CD4-positive, alpha-beta memory T cell (primary cell): ENCODE data around the gene MYH10. TPM values are rescaled to one million over a fixed set of nuclear protein-coding genes. Genes with fewer than 3 reads are reported as not detected.
A peak's percentile ranks its signal among the peaks of the same experiment; 100 is the strongest.

ENCODE experiments used
- CTCF ChIA-PET: fragments of 350-600 bp; sonication (Branson Sonifier 250); formaldehyde crosslinking; loops from one replicate; lab custom pipeline; 2021; ENCODE audit warnings: inconsistent platforms; ENCODE audit not compliant: partially characterized antibody; lab: Charles Lee
- POLR2A ChIA-PET: fragments of 350-600 bp; sonication (Branson Sonifier 250); formaldehyde crosslinking; loops from one replicate; lab custom pipeline; 2021; ENCODE audit not compliant: partially characterized antibody; lab: Charles Lee
- DNase-seq, 5 donors: peaks; one replicate each; pipeline versions ENCODE4 v3.0.0 to v3.0.0-alpha.2; 2020 to 2022; ENCODE audit warnings: mixed read lengths in 1 of 5
- H3K27ac ChIP-seq: one replicate; pipeline ENCODE4 v1.7.0; 2013; ENCODE audit warnings: low read depth, low read length
- H3K27me3 ChIP-seq: 2 replicates; pipeline ENCODE4 v1.7.0; 2013; ENCODE audit warnings: mild to moderate bottlenecking, low read length, moderate library complexity; ENCODE audit not compliant: insufficient read depth
- H3K36me3 ChIP-seq: 2 replicates; pipeline ENCODE4 v1.7.0; 2013; ENCODE audit warnings: mild to moderate bottlenecking, low read length, moderate library complexity; ENCODE audit not compliant: insufficient read depth
- H3K4me1 ChIP-seq: 2 replicates; pipeline ENCODE4 v1.7.0; 2013; ENCODE audit warnings: mild to moderate bottlenecking, low read length, moderate library complexity; ENCODE audit not compliant: insufficient read depth
- H3K4me3 ChIP-seq, 2 donors: one replicate each; pipeline ENCODE4 v1.7.0; 2013; ENCODE audit warnings: low read length in 2 of 2, mild to moderate bottlenecking in 1 of 2
- H3K9me3 ChIP-seq, 2 donors: one replicate each; pipeline ENCODE4 v1.7.0; 2013; ENCODE audit warnings: low read length in 2 of 2, control low read depth in 1 of 2; ENCODE audit not compliant: control insufficient read depth in 1 of 2
- H3K27ac Mint-ChIP-seq, 7 donors: one replicate each; pipeline ENCODE4 v1.8.0; 2020 to 2021; ENCODE audit warnings: mixed read lengths in 7 of 7, mild to moderate bottlenecking in 6 of 7, inconsistent platforms in 3 of 7, moderate library complexity in 3 of 7
- H3K27me3 Mint-ChIP-seq, 2 donors: one replicate each; pipeline ENCODE4 v1.8.0; 2020 to 2021; ENCODE audit warnings: mixed read lengths in 2 of 2
- H3K36me3 Mint-ChIP-seq, 2 donors: one replicate each; pipeline ENCODE4 v1.8.0; 2020 to 2021; ENCODE audit warnings: mixed read lengths in 2 of 2, inconsistent platforms in 1 of 2, mild to moderate bottlenecking in 1 of 2
- H3K4me1 Mint-ChIP-seq, 4 donors: one replicate each; pipeline ENCODE4 v1.8.0; 2020 to 2021; ENCODE audit warnings: mixed read lengths in 4 of 4, mild to moderate bottlenecking in 1 of 4
- H3K4me3 Mint-ChIP-seq, 8 donors: one replicate each; pipeline ENCODE4 v1.8.0; 2020 to 2021; ENCODE audit warnings: mixed read lengths in 8 of 8, mild to moderate bottlenecking in 7 of 8, moderate library complexity in 6 of 8, inconsistent platforms in 3 of 8
- H3K9me3 Mint-ChIP-seq, 8 donors: one replicate each; pipeline ENCODE4 v1.8.0; 2020 to 2021; ENCODE audit warnings: mixed read lengths in 8 of 8, mild to moderate bottlenecking in 5 of 8, inconsistent platforms in 3 of 8, moderate library complexity in 1 of 8
- intact Hi-C: fragments of 100-400 bp; cut with micrococcal nuclease; formaldehyde crosslinking; loops from one replicate; pipeline ENCODE4 v1.15.1; 2023
- polyA plus RNA-seq, 2 donors: library from polyadenylated mRNA; unstranded; fragments of 300-500 nt; fragmentation: Illumina TruSeq; gene quantifications; one replicate each; pipeline ENCODE4 v1.2.3, GENCODE V29; 2021
- total RNA-seq, 2 experiments: library from RNA; stranded (reverse); gene quantifications; one replicate each; pipeline ENCODE4 v1.2.3, GENCODE V29; 2021

The MYH10 gene
- total and polyA plus RNA-seq, 4 experiments from 2014 or later = 1.9 to 2.8 (median 2.1) TPM

- no peak overlapping the region for H3K4me3 ChIP-seq
- H3K9me3 ChIP-seq = no peaks in the 10 kb centered on the region
- Mint-ChIP-seq H3K4me1 (no peaks in the 10 kb centered on the region), H3K27me3 (peaks cover 1 to 13% of the 10 kb centered on the region in 2 donors), H3K27ac (peak overlapping the region in 2 of 7 donors; percentile 19 to 23), H3K36me3 (no peaks in the 10 kb centered on the region), H3K9me3 (peaks cover 0 to 21% (median 13%) of the 10 kb centered on the region in 8 donors), H3K4me3 (no peak overlapping the region)
- H3K4me1 ChIP-seq = no peaks in the 10 kb centered on the region
- no peaks in the 10 kb centered on the region for H3K36me3 ChIP-seq
- H3K27me3 ChIP-seq = no peaks in the 10 kb centered on the region
- intact Hi-C loops = no loop called here
- DNase-seq = no peak
- ChIA-PET CTCF (no interaction called here), POLR2A (no interaction called here)
- no peak overlapping the region for H3K27ac ChIP-seq
Observed at GRCh38 chr17:8659758-8660410, 29.4 kb upstream of the MYH10 start.

- Mint-ChIP-seq H3K9me3 (peaks cover 0 to 21% (median 13%) of the 10 kb centered on the region in 8 donors), H3K36me3 (no peaks in the 10 kb centered on the region), H3K27ac (peak overlapping the region in 1 of 7 donors; percentile 2), H3K4me1 (no peaks in the 10 kb centered on the region), H3K27me3 (peaks cover 3 to 13% of the 10 kb centered on the region in 2 donors), H3K4me3 (no peak overlapping the region)
- H3K9me3 ChIP-seq = no peaks in the 10 kb centered on the region
- no peak overlapping the region for H3K27ac ChIP-seq
- H3K27me3 ChIP-seq = no peaks in the 10 kb centered on the region
- no peak for DNase-seq
- intact Hi-C loops = no loop called here
- ChIA-PET POLR2A (no interaction called here), CTCF (no interaction called here)
- no peaks in the 10 kb centered on the region for H3K4me1 ChIP-seq
- no peak overlapping the region for H3K4me3 ChIP-seq
- no peaks in the 10 kb centered on the region for H3K36me3 ChIP-seq
Observed at GRCh38 chr17:8658810-8659209, 28.3 kb upstream of the MYH10 start.

- Mint-ChIP-seq H3K36me3 (no peaks in the 10 kb centered on the region), H3K9me3 (peaks cover 0 to 21% (median 13%) of the 10 kb centered on the region in 8 donors), H3K27ac (no peak overlapping the region), H3K27me3 (peaks cover 6 to 16% of the 10 kb centered on the region in 2 donors), H3K4me3 (no peak overlapping the region), H3K4me1 (no peaks in the 10 kb centered on the region)
- POLR2A ChIA-PET = no interaction called here
- no peak overlapping the region for H3K27ac ChIP-seq
- intact Hi-C loops = no loop called here
- H3K36me3 ChIP-seq = no peaks in the 10 kb centered on the region
- H3K4me3 ChIP-seq = no peak overlapping the region
- H3K9me3 ChIP-seq = no peaks in the 10 kb centered on the region
- DNase-seq = no peak
- H3K27me3 ChIP-seq = no peaks in the 10 kb centered on the region
- H3K4me1 ChIP-seq = no peaks in the 10 kb centered on the region
- CTCF ChIA-PET = no interaction called here
Observed at GRCh38 chr17:8656693-8657092, 26.2 kb upstream of the MYH10 start.

- Histone ChIP-seq H3K36me3 (no peaks in the 10 kb centered on the region), H3K4me1 (no peaks in the 10 kb centered on the region), H3K4me3 (no peak overlapping the region), H3K27ac (no peak overlapping the region), H3K9me3 (no peaks in the 10 kb centered on the region), H3K27me3 (no peaks in the 10 kb centered on the region)
- H3K27ac Mint-ChIP-seq = no peak overlapping the region
- peaks cover 0 to 19% (median 10%) of the 10 kb centered on the region in 8 donors for H3K9me3 Mint-ChIP-seq
- H3K4me1 Mint-ChIP-seq = no peaks in the 10 kb centered on the region
- no peak overlapping the region for H3K4me3 Mint-ChIP-seq
- intact Hi-C loops = no loop called here
- H3K27me3 Mint-ChIP-seq = peaks cover 12 to 28% of the 10 kb centered on the region in 2 donors
- ChIA-PET POLR2A (no interaction called here), CTCF (no interaction called here)
- no peaks in the 10 kb centered on the region for H3K36me3 Mint-ChIP-seq
- no peak for DNase-seq
Observed at GRCh38 chr17:8654822-8655221, 24.3 kb upstream of the MYH10 start.

- no peaks in the 10 kb centered on the region for H3K27me3 ChIP-seq
- H3K36me3 Mint-ChIP-seq = no peaks in the 10 kb centered on the region
- no peak overlapping the region for H3K27ac ChIP-seq
- intact Hi-C loops = no loop called here
- ChIA-PET POLR2A (no interaction called here), CTCF (interaction anchor here (1.4 kb wide), 1 partner anchor 241 kb away, joined by 3 read pairs; no protein-coding TSS in a partner anchor)
- no peaks in the 10 kb centered on the region for H3K9me3 ChIP-seq
- H3K27me3 Mint-ChIP-seq = peaks cover 16 to 40% of the 10 kb centered on the region in 2 donors
- no peaks in the 10 kb centered on the region for H3K4me1 ChIP-seq
- H3K4me3 Mint-ChIP-seq = no peak overlapping the region
- peaks cover 0 to 7% (median 0%) of the 10 kb centered on the region in 8 donors for H3K9me3 Mint-ChIP-seq
- H3K4me3 ChIP-seq = no peak overlapping the region
- no peaks in the 10 kb centered on the region for H3K36me3 ChIP-seq
- no peak for DNase-seq
- no peaks in the 10 kb centered on the region for H3K4me1 Mint-ChIP-seq
- H3K27ac Mint-ChIP-seq = no peak overlapping the region
Observed at GRCh38 chr17:8651013-8651412, 20.5 kb upstream of the MYH10 start.

GRCh38 chr17:8650119-8650499 lies 19.6 kb upstream of the MYH10 start:
- peaks cover 0 to 3% (median 0%) of the 10 kb centered on the region in 8 donors for H3K9me3 Mint-ChIP-seq
- H3K27ac ChIP-seq = no peak overlapping the region
- H3K9me3 ChIP-seq = no peaks in the 10 kb centered on the region
- H3K36me3 Mint-ChIP-seq = no peaks in the 10 kb centered on the region
- no peak overlapping the region for H3K4me3 ChIP-seq
- DNase-seq = no peak
- no peak overlapping the region for H3K27ac Mint-ChIP-seq
- intact Hi-C loops = no loop called here
- no peaks in the 10 kb centered on the region for H3K4me1 ChIP-seq
- ChIA-PET POLR2A (no interaction called here), CTCF (no interaction called here)
- no peaks in the 10 kb centered on the region for H3K4me1 Mint-ChIP-seq
- H3K27me3 ChIP-seq = no peaks in the 10 kb centered on the region
- no peaks in the 10 kb centered on the region for H3K36me3 ChIP-seq
- H3K4me3 Mint-ChIP-seq = no peak overlapping the region
- peaks cover 16 to 42% of the 10 kb centered on the region in 2 donors for H3K27me3 Mint-ChIP-seq

GRCh38 chr17:8649157-8650118 lies 18.9 kb upstream of the MYH10 start:
- Histone ChIP-seq H3K9me3 (no peaks in the 10 kb centered on the region), H3K36me3 (no peaks in the 10 kb centered on the region), H3K4me1 (no peaks in the 10 kb centered on the region), H3K27me3 (no peaks in the 10 kb centered on the region), H3K4me3 (no peak overlapping the region), H3K27ac (no peak overlapping the region)
- Mint-ChIP-seq H3K4me1 (no peaks in the 10 kb centered on the region), H3K27ac (no peak overlapping the region), H3K4me3 (no peak overlapping the region), H3K36me3 (no peaks in the 10 kb centered on the region), H3K9me3 (peaks cover 0 to 3% (median 0%) of the 10 kb centered on the region in 8 donors), H3K27me3 (peaks cover 18 to 45% of the 10 kb centered on the region in 2 donors)
- POLR2A ChIA-PET = no interaction called here
- CTCF ChIA-PET = no interaction called here
- no peak for DNase-seq
- intact Hi-C loops = no loop called here
